MM.1S (cell line): ENCODE measurements around the gene MILR1.

Experiments
- DNase-seq: peaks from one replicate; pipeline ENCODE4 v3.0.0-alpha.2; 2015
- H2AFZ ChIP-seq: fragments of 300-600 bp; sonication (generic); 2 replicates; pipeline ENCODE4 v1.6.0; 2016; ENCODE audit warnings: antibody characterized with exemption, low read length
- H3F3A ChIP-seq: fragments of 300-600 bp; sonication (generic); 2 replicates; pipeline ENCODE4 v1.6.1; 2016; ENCODE audit warnings: mild to moderate bottlenecking, antibody characterized with exemption, low read length, moderate library complexity, mixed read lengths; ENCODE audit not compliant: insufficient read depth
- H3K27ac ChIP-seq: fragments of 300-600 bp; sonication (generic); 2 replicates; pipeline ENCODE4 v1.5.1; 2016; ENCODE audit warnings: mild to moderate bottlenecking, low read length
- H3K27me3 ChIP-seq: fragments of 300-600 bp; sonication (generic); replicated peaks from 2 replicates; pipeline ENCODE4 v1.6.0; 2016; ENCODE audit warnings: low read length; ENCODE audit not compliant: insufficient read depth
- H3K36me3 ChIP-seq: fragments of 300-600 bp; sonication (generic); replicated peaks from 2 replicates; pipeline ENCODE4 v1.6.1; 2016; ENCODE audit warnings: mild to moderate bottlenecking, low read length, mixed read lengths; ENCODE audit not compliant: insufficient read depth
- H3K4me1 ChIP-seq: fragments of 300-600 bp; sonication (generic); 2 replicates; pipeline ENCODE4 v1.6.1; 2016; ENCODE audit warnings: low read length, mixed read lengths
- H3K4me2 ChIP-seq: fragments of 300-600 bp; sonication (generic); 2 replicates; pipeline ENCODE4 v1.6.0; 2016; ENCODE audit warnings: low read depth, low read length
- H3K4me3 ChIP-seq: fragments of 300-600 bp; sonication (generic); 2 replicates; pipeline ENCODE4 v1.5.1; 2016; ENCODE audit warnings: low read length, mixed read lengths
- H3K79me2 ChIP-seq: fragments of 300-600 bp; sonication (generic); 2 replicates; pipeline ENCODE4 v1.6.1; 2016; ENCODE audit warnings: mixed run types, low read length, mixed read lengths
- H3K9ac ChIP-seq: fragments of 300-600 bp; sonication (generic); 2 replicates; pipeline ENCODE4 v1.6.1; 2016; ENCODE audit warnings: low read length, mixed read lengths
- H3K9me2 ChIP-seq: fragments of 300-600 bp; sonication (generic); replicated peaks from 2 replicates; pipeline ENCODE4 v1.6.1; 2016; ENCODE audit warnings: mild to moderate bottlenecking, low read length, mixed read lengths; ENCODE audit not compliant: insufficient read depth
- H3K9me3 ChIP-seq: fragments of 300-600 bp; sonication (generic); replicated peaks from 2 replicates; pipeline ENCODE4 v1.6.1; 2016; ENCODE audit warnings: mild to moderate bottlenecking, low read length, mixed read lengths; ENCODE audit not compliant: insufficient read depth
- H4K20me1 ChIP-seq: fragments of 300-600 bp; sonication (generic); 2 replicates; pipeline ENCODE4 v1.6.1; 2016; ENCODE audit warnings: mild to moderate bottlenecking, low read length, moderate library complexity, mixed read lengths; ENCODE audit not compliant: insufficient read depth
- EZH2 ChIP-seq: fragments of 300-600 bp; sonication (generic); optimal IDR thresholded peaks from 2 replicates; pipeline ENCODE3; 2017; ENCODE audit warnings: low read depth, mild to moderate bottlenecking, antibody characterized with exemption, low read length, mixed read lengths
- EZH2phosphoT487 ChIP-seq: fragments of 300-600 bp; sonication (generic); IDR thresholded peaks from 2 replicates; pipeline ENCODE4 v1.6.1; 2018; ENCODE audit warnings: antibody characterized with exemption, low read length
- TF ChIP-seq, protein P1 (sequence below): fragments of 300-600 bp; sonication (generic); IDR thresholded peaks from 2 replicates; pipeline ENCODE4 v1.5.1; 2016; ENCODE audit warnings: antibody characterized with exemption, low read length, mixed read lengths

Gene MILR1

DNA sequence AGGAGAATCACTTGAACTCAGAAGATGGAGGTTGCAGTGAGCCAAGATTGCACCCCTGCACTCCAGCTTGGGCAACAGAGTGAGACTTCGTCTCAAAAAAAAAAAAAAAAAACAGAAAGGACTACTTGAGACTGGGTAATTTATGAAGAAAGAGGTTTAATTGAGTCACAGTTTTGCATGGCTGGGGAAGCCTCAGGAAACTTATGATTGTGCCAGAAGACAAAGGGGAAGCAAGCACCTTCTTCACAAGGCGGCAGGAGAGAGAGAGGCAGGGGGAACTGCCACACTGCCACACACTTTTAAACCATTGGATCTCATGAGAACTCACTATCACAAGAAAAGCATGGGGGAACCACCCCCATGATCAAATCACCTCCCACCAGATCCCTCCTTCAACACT lies 9.0 kb upstream of the MILR1 start:
- Histone ChIP-seq H3K9me2 (no peaks in the 10 kb centered on the region), H3K4me3 (no peak overlapping the region), H3K4me1 (peaks cover 15% of the 10 kb centered on the region), H3F3A (no peaks in the 10 kb centered on the region), H3K9me3 (no peaks in the 10 kb centered on the region), H2AFZ (no peak overlapping the region), H3K36me3 (no peaks in the 10 kb centered on the region), H3K27me3 (no peaks in the 10 kb centered on the region), H4K20me1 (no peaks in the 10 kb centered on the region), H3K79me2 (no peaks in the 10 kb centered on the region), H3K9ac (no peak overlapping the region), H3K4me2 (no peak overlapping the region), H3K27ac (no peak overlapping the region)
- TF ChIP-seq EZH2 (no peak), EZH2phosphoT487 (no peak)
- TF ChIP-seq, protein P1, sequence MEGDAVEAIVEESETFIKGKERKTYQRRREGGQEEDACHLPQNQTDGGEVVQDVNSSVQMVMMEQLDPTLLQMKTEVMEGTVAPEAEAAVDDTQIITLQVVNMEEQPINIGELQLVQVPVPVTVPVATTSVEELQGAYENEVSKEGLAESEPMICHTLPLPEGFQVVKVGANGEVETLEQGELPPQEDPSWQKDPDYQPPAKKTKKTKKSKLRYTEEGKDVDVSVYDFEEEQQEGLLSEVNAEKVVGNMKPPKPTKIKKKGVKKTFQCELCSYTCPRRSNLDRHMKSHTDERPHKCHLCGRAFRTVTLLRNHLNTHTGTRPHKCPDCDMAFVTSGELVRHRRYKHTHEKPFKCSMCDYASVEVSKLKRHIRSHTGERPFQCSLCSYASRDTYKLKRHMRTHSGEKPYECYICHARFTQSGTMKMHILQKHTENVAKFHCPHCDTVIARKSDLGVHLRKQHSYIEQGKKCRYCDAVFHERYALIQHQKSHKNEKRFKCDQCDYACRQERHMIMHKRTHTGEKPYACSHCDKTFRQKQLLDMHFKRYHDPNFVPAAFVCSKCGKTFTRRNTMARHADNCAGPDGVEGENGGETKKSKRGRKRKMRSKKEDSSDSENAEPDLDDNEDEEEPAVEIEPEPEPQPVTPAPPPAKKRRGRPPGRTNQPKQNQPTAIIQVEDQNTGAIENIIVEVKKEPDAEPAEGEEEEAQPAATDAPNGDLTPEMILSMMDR = no peak
- no peak for DNase-seq

DNA sequence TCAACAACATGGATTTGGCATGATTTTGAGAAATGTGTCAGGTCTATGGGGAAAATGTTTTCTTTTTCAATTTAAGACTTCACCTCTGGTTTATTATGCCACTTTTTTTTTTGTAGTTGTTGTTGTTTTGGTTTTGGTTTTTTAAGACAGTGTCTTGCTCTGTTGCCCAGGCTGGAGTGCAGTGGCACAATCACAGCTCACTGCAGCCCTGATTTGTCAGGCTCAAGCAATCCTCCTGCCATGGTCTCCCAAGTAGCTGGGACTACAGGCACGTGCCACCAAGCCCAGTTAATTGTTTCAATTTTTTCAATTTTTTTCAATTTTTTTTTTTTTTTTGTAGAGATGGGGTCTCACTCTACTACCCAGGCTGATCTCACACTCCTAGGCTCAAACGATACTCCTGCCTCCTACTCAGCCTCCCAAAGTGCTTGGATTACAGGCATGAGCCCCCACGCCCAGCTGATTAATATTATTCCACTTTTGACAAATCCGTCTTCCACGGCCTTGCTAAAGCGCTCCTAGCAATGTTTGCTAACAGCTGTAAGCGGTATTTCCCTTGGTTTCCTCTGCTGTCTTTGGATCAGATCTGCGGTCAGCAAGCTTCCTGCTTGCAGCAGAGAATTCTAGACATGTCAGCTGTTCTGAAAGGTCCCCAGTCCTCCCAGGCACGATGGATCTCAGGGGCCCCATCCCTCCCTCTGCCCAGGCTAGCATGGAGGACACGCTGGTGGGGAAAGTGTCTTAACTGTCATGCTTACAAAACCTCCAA lies 7.0 kb upstream of the MILR1 start:
- peak overlapping the region; percentile 11; the same call in 1 of the 2 replicates for H3K9ac ChIP-seq
- peak overlapping the region; percentile 62 for H2AFZ ChIP-seq
- H3K9me3 ChIP-seq = no peaks in the 10 kb centered on the region
- H3K9me2 ChIP-seq = no peaks in the 10 kb centered on the region
- no peaks in the 10 kb centered on the region for H4K20me1 ChIP-seq
- no peaks in the 10 kb centered on the region for H3F3A ChIP-seq
- no peak for TF ChIP-seq EZH2
- H3K4me2 ChIP-seq = peak overlapping the region; percentile 71
- H3K4me3 ChIP-seq = peak overlapping the region; percentile 14
- H3K36me3 ChIP-seq = no peaks in the 10 kb centered on the region
- H3K4me1 ChIP-seq = peaks cover 15% of the 10 kb centered on the region
- H3K27me3 ChIP-seq = no peaks in the 10 kb centered on the region
- H3K27ac ChIP-seq = peak overlapping the region; percentile 48; the same call in 1 of the 2 replicates
- DNase-seq = peak; percentile 64
- H3K79me2 ChIP-seq = no peaks in the 10 kb centered on the region

GRCh38 chr17:64442541-64442971 lies 6.4 kb upstream of the MILR1 start:
- Histone ChIP-seq H3K27me3 (no peaks in the 10 kb centered on the region), H3K9ac (peak overlapping the region; percentile 11; the same call in 1 of the 2 replicates), H4K20me1 (no peaks in the 10 kb centered on the region), H3K36me3 (no peaks in the 10 kb centered on the region), H3K27ac (peak overlapping the region; percentile 48; the same call in 1 of the 2 replicates), H2AFZ (peak overlapping the region; percentile 62), H3K4me2 (peak overlapping the region; percentile 71), H3K9me3 (no peaks in the 10 kb centered on the region), H3K9me2 (no peaks in the 10 kb centered on the region), H3K4me1 (peaks cover 15% of the 10 kb centered on the region), H3F3A (no peaks in the 10 kb centered on the region), H3K79me2 (no peaks in the 10 kb centered on the region), H3K4me3 (peak overlapping the region; percentile 14; the same call in 1 of the 2 replicates)
- no peak for DNase-seq
- no peak for TF ChIP-seq EZH2phosphoT487
- no peak for TF ChIP-seq EZH2
- TF ChIP-seq, protein P1 = no peak
